ENCODE measurements around the gene CDH13. TPM values are rescaled to one million over a fixed set of nuclear protein-coding genes. Genes with fewer than 3 reads are reported as not detected.

Gene CDH13
- polyA plus RNA-seq, 1 experiment, result 113 TPM

DNA sequence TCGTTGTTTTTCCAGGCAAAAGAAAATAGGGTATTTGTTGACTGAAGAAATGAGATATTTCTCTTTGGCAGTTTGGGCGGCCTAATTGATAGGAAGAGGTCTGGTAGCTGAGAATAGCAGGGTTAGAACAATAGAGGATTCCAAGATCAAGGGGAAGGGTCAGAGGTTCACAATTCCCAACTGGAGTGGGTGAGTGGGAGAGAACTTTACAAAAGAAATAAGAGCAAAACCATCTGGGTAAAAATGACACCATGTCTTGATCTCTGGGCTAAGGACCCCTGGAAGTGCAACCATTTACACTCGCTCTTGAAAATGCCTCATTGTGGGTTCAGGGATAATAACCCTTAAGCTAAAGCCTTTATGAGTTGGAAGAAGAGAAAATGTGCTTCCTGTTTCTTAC is 180.5 kb downstream of the CDH13 start:
- TF ChIP-seq, protein P1, sequence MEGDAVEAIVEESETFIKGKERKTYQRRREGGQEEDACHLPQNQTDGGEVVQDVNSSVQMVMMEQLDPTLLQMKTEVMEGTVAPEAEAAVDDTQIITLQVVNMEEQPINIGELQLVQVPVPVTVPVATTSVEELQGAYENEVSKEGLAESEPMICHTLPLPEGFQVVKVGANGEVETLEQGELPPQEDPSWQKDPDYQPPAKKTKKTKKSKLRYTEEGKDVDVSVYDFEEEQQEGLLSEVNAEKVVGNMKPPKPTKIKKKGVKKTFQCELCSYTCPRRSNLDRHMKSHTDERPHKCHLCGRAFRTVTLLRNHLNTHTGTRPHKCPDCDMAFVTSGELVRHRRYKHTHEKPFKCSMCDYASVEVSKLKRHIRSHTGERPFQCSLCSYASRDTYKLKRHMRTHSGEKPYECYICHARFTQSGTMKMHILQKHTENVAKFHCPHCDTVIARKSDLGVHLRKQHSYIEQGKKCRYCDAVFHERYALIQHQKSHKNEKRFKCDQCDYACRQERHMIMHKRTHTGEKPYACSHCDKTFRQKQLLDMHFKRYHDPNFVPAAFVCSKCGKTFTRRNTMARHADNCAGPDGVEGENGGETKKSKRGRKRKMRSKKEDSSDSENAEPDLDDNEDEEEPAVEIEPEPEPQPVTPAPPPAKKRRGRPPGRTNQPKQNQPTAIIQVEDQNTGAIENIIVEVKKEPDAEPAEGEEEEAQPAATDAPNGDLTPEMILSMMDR (IDR thresholded peaks at IDR 0.05; ENCODE audit: insufficient read depth, low read depth, low read length), result no peak
- ChIA-PET POLR2A (no interaction called here), CTCF (interaction anchor here (1.4 kb wide), 1 partner anchor 8 kb away, joined by 4 read pairs; no protein-coding TSS in a partner anchor)
- Histone ChIP-seq H3K36me3 (ENCODE audit: control insufficient read depth, insufficient read depth, low read length) (no peaks in the 10 kb centered on the region), H3K4me3 (ENCODE audit: low read depth, low read length) (no peak overlapping the region), H3K27me3 (ENCODE audit: control insufficient read depth, insufficient read depth, low read length) (no peaks in the 10 kb centered on the region)
- no peak for DNase-seq (ENCODE audit: low read depth)

GRCh38 chr16:82808036-82808435 is 181.3 kb downstream of the CDH13 start:
- Histone ChIP-seq H3K36me3 (ENCODE audit: control insufficient read depth, insufficient read depth, low read length) (no peaks in the 10 kb centered on the region), H3K4me3 (ENCODE audit: low read depth, low read length) (no peak overlapping the region), H3K27me3 (ENCODE audit: control insufficient read depth, insufficient read depth, low read length) (no peaks in the 10 kb centered on the region)
- ChIA-PET POLR2A (no interaction called here), CTCF (interaction anchor here (1.4 kb wide), 1 partner anchor 9 kb away, joined by 4 read pairs; no protein-coding TSS in a partner anchor)
- no peak for DNase-seq (ENCODE audit: low read depth)
- TF ChIP-seq, protein P1 (IDR thresholded peaks at IDR 0.05; ENCODE audit: insufficient read depth, low read depth, low read length), result no peak

DNA sequence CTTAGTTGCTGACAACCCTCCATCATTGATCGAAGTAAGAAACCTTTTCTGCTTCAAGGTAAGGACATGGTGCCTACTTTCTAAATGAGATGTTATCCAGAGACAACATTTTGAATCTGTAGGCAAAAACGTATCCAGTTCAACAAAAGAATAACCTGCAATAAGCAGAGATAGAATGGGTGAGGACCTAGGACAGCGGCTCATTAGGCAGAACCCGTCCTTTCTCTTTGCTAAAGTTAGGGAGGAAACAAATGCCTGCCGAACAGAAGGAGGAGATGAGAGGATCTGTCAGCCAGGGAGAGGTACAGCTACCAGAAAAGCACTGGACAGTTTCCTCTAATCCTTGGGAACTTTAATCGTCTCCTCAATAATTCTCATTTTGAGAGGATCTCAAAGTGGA is 183.3 kb downstream of the CDH13 start:
- Histone ChIP-seq H3K27me3 (ENCODE audit: control insufficient read depth, insufficient read depth, low read length) (no peaks in the 10 kb centered on the region), H3K4me3 (ENCODE audit: low read depth, low read length) (no peak overlapping the region), H3K36me3 (ENCODE audit: control insufficient read depth, insufficient read depth, low read length) (no peaks in the 10 kb centered on the region)
- CTCF ChIA-PET, result no interaction called here
- no peak for DNase-seq (ENCODE audit: low read depth)
- POLR2A ChIA-PET, result no interaction called here
- TF ChIP-seq, protein P1 (IDR thresholded peaks at IDR 0.05; ENCODE audit: insufficient read depth, low read depth, low read length), result no peak

- no peak for DNase-seq (ENCODE audit: low read depth)
- Histone ChIP-seq H3K27me3 (ENCODE audit: control insufficient read depth, insufficient read depth, low read length) (no peaks in the 10 kb centered on the region), H3K4me3 (ENCODE audit: low read depth, low read length) (no peak overlapping the region), H3K36me3 (ENCODE audit: control insufficient read depth, insufficient read depth, low read length) (no peaks in the 10 kb centered on the region)
- TF ChIP-seq, protein P1 (IDR thresholded peaks at IDR 0.05; ENCODE audit: insufficient read depth, low read depth, low read length), result no peak
- ChIA-PET POLR2A (no interaction called here), CTCF (interaction anchor here (0.8 kb wide), 1 partner anchor 18 kb away, joined by 7 read pairs; no protein-coding TSS in a partner anchor)
Measured at GRCh38 chr16:82814059-82814458, 187.3 kb downstream of the CDH13 start.

GRCh38 chr16:82819286-82819685 is 192.5 kb downstream of the CDH13 start:
- CTCF ChIA-PET, result no interaction called here
- TF ChIP-seq, protein P1 (IDR thresholded peaks at IDR 0.05; ENCODE audit: insufficient read depth, low read depth, low read length), result no peak
- POLR2A ChIA-PET, result no interaction called here
- no peak for DNase-seq (ENCODE audit: low read depth)
- no peaks in the 10 kb centered on the region for H3K36me3 ChIP-seq (ENCODE audit: control insufficient read depth, insufficient read depth, low read length)
- H3K27me3 ChIP-seq (ENCODE audit: control insufficient read depth, insufficient read depth, low read length), result no peaks in the 10 kb centered on the region
- H3K4me3 ChIP-seq (ENCODE audit: low read depth, low read length), result no peak overlapping the region
